Sigmoid colon (tissue), 4 donors: ENCODE measurements around the gene ZNF365.

Source experiments
- CTCF ChIP-seq, 4 experiments: fragments of 450-650 bp in 3 of 4; fragments of 200-600 bp in 1 of 4; IDR thresholded peaks; one replicate each; pipeline ENCODE4 v1.5.1; 2016 to 2019; ENCODE audit warnings: antibody characterized with exemption in 4 of 4, mild to moderate bottlenecking in 3 of 4, moderate library complexity in 2 of 4
- POLR2A ChIP-seq, 2 donors: fragments of 450-650 bp; IDR thresholded peaks; one replicate each; pipeline ENCODE4 v1.6.1; 2016; ENCODE audit warnings: antibody characterized with exemption in 2 of 2, mild to moderate bottlenecking in 2 of 2, moderate library complexity in 2 of 2
- POLR2AphosphoS5 ChIP-seq, 4 donors: sonication (generic); formaldehyde crosslinking; IDR thresholded peaks; one replicate each; pipeline ENCODE4 v1.6.1; 2017; ENCODE audit warnings: antibody characterized with exemption in 4 of 4

DNA sequence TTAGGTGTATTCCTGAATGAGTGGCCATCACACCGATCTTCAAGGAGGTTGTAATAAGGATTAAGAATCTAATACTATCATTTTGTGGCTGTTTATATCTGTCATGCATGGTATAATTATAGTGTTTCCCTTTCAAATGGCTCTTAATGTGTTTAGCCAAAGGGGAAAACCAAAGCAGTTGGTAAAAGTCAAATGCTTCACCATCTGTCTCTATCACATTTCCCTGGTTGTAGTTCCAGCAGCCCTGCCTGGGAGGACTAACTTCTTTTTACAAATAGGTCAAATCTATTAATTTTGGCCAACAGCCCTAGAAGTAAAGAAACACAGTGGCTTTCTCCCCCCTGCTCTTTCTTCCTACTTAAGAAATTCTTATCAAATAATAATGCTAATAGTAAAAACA, 56.7 kb downstream of the ZNF365 start:
- no peak for TF ChIP-seq POLR2AphosphoS5 (IDR thresholded peaks at IDR 0.05)
- no peak for TF ChIP-seq CTCF (IDR thresholded peaks at IDR 0.05)
- TF ChIP-seq POLR2A (IDR thresholded peaks at IDR 0.05) = no peak
